G401.6 (cell line): ENCODE results near the gene HYAL3.
A peak's percentile ranks its signal among the peaks of the same experiment; 100 is the strongest.

Source experiments
- FAIRE-seq: peaks from 2 replicates; lab custom pipeline; 2012; peaks lifted over from hg19 to GRCh38; lab: Jason Lieb, UNC

Gene HYAL3, protein sequence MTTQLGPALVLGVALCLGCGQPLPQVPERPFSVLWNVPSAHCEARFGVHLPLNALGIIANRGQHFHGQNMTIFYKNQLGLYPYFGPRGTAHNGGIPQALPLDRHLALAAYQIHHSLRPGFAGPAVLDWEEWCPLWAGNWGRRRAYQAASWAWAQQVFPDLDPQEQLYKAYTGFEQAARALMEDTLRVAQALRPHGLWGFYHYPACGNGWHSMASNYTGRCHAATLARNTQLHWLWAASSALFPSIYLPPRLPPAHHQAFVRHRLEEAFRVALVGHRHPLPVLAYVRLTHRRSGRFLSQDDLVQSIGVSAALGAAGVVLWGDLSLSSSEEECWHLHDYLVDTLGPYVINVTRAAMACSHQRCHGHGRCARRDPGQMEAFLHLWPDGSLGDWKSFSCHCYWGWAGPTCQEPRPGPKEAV

DNA sequence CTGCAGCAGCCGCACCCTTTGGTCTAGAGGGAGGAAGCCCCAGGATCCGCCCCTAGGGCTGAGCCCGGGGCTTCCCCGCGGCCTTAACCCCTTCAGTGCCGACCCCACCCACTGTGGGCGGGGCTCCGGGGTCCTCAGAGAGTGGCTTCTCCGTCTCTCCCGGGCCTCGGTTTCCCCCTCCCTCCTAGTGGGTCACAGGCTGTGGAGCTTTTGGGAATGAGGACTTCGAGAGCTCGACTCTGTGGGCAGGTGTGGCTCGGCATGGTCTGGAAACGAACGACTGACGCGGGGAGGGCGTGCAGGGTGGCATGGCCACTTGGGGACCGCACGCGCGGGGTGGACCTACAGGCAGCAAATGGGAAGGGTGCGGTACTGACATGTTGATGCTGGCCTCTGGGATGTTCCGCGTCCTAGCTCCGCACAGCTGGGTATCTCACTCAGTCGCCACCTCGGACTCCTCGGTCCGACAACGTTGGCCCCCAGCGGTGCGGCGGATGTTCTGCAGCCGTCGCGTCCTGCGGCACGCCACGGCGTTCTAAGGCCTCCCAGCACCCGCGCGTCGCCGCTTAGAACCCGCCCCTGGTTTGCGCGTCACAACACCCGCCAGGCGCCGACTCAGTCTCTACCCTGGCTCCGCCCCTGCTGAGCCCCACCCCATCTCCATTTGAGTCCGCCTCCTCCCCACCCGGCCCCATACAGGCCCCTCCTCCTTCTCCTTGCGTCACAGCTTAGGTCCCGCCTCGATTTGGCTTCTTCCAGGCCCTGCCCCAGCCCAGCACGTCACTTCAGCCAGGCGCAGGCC, at the start of gene HYAL3, which contains the start of gene NAA80:
Gene HYAL3 (minus strand): TSS at position 570 of the 802 bp plus-strand sequence. CDS start 3,803 bp downstream, outside the sequence.
Gene NAA80 (minus strand): TSS at position 570 of the 802 bp plus-strand sequence. CDS start 1,942 bp downstream, outside the sequence.
- FAIRE-seq = peak; percentile 99

DNA sequence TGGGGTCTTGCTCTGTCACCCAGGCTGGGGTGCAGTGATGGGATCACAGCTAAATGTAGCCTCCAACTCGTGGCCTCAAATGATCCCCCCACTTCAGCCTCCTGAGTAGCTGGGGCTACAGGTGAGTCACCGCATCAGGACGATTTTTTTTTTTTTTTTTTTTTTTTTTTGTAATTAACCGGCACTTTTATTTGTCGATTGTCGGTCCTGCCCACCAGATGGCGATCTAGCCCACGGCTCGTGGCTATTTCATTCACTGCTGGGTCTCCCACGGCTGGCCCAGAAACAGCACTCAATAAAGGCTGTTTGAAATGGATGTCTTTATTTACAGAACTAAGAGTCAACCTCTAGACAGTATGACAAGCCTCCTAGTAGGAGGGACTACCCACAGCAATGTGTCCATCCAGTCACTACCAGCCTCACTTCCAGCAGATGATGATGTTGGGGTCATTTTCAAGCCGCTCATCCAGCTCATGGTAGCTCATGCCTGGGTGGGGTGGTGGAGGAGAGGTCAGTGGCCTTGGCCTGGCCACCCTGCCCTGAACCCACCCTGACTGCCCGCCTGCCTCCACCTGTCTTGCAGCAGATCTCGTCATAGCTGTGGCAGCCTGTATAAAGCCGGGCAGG, 48.1 kb upstream of the HYAL3 start:
- peak; percentile 91 for FAIRE-seq

DNA sequence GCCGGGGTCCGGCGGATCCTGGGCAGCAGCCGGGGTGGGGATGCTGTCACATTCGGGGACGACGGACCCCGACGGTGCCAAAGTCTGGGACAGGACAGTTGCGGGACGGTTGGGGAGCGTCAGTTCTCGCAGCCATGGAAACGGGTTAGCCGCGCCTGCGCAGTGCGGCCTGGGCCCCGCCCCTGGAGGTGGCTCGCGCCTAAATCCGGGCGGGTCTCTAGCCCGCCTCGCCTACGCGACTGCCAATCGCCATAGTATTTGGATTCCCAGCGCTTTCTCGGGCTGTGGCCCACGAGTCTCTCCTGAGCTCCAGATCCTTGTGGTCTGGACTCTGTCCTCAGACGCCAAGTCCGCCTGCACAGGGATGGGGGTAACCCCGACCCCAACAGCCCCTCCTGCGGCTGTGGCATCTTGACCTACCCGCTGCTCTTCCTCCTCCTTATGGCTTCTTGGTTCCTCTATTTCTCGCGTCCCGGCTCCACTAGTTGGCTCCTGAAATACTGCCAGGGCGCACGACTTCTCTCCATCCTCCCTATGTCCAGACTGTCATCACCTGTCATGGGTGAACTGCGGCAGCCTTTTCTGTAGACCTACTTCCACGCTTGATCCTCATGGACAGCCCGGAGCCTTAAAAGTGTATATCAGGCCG, 46.5 kb upstream of the HYAL3 start, which contains the start of gene ZMYND10:
Gene ZMYND10 (minus strand): TSS at position 147 of the 649 bp plus-strand sequence. CDS start 153 bp downstream, outside the sequence.
- FAIRE-seq = no peak

DNA sequence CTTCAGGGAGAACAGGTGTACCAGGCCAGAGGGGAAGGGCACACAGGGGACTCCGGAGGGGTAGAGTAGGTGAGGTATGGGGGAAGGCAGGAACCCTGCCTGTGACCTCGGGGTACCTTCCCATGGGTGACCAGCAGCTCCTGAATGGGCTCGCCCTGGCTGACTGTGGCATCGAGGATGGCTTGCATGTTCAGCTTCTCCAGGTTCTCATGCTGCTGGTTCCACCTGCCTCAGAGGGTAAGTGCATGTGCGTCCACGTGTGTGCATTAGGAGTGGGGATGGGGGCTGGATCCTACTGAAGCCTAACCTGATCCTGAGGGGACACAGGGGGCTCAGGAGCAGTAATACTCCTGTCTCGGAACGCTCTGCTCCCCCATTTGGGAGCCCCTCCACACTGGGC, 45.8 kb upstream of the HYAL3 start:
- FAIRE-seq = no peak

DNA sequence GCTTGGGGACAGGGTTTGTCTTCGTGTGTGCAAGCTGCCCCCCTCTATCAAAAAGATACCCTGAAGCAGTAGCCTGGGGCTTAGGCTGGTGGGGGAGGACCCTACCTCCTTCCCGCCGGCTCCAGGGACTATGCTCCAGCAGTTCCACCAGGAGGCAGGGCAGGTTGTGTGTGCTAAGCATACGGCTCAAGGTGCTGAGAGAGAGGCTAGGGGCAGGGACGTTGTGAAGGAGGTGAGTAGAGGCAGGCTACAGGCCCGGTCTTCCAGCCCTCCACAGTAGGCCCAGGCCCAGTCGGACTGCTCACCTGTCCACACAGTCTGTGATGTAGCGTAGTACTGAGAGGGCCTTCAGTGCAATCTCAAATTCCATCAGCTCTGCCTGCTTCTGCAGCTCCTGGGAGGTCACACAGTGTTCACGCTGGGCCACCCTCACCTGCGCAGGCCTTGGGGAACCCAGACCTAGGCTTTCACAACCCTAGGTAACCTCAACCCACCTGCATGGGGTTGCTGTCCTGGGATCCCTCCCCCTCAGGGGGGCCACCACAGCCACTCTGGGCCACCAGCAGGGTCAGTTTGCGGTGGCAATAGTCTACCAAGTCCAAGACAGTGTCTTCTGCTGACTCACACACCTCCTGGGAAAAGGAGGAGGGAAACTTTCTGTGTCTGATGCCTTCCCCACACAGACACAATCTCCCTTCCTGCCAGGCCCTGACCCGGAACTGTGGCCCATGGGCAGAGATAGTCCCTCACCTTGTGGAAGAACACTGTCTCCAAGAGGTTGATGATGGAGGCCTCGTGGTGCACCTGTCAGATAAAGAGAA, 43.8 kb upstream of the HYAL3 start:
- no peak for FAIRE-seq

DNA sequence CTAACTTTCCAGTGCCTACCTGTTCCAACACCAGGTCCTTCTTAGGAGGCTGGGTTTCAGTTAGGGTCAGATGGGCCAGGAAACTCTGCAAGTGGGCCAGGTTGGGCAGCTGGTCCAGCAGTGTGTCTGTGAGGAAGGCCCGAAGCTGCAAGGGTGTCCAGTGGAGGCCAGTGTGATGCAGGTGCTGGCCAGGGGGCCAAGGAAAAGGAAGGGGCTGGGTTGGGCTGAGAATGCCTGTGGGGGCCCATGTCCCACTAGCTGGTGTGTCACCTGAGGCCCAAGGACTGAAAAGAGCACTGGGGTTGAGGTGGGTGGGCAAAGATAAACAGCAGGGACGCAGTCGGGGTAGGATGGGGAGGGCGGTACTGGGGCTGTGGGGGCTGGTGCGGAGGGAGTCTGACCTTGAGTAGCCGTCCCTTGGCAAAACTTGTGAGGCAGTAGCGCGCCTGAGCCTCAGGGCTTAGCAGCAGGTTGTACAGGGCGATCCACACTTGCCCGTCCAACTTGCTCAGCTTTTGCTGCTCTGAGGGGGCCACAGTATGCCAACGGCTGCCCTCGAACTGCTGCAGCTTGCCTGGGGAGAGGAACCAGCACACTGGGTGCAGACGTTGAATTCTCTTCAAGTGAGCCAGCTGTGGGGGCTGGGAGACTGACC, 42.9 kb upstream of the HYAL3 start:
- FAIRE-seq = no peak

DNA sequence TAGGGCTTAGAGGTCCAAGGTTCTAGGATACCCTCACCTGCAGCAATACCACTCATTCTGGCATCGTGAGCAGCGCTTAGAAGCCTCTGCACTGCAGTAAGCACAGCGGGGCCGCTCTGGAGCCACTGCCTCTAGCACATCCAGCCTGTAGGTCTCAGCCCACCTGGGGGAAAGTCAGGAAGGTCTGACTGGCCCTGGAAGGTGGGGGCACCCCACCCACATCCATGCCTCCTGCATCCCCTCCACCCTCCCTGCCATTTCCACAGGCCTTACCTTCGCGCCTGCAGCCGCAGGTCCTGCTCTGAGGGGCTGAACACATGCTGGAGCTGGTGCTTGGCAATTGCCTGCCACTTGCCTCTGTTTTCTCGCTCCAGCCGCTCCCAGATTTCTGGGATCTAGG, 42.3 kb upstream of the HYAL3 start:
- no peak for FAIRE-seq

DNA sequence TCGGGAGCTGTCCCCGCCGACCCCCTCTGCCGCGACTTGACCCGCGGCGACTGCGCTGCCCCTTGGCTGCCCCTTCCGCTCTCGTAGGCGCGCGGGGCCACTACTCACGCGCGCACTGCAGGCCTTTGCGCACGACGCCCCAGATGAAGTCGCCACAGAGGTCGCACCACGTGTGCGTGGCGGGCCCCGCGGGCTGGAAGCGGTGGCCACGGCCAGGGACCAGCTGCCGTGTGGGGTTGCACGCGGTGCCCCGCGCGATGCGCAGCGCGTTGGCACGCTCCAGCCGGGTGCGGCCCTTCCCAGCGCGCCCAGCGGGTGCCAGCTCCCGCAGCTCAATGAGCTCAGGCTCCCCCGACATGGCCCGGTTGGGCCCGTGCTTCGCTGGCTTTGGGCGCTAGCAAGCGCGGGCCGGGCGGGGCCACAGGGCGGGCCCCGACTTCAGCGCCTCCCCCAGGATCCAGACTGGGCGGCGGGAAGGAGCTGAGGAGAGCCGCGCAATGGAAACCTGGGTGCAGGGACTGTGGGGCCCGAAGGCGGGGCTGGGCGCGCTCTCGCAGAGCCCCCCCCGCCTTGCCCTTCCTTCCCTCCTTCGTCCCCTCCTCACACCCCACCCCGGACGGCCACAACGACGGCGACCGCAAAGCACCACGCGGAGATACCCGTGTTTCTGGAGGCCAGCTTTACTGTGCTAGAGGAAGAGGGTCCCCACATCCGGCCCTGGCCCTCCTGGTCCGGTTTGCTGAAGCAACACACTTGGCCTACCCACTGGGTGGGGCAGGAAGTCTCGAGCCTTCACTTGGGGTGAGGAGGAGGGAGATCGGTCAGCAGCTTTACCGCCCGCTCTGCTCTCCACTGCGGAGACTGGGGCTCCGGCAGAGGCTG, 41.5 kb upstream of the HYAL3 start, which contains the start of gene RASSF1:
Gene RASSF1 (minus strand): TSS at position 389 of the 882 bp plus-strand sequence. CDS start 31 bp downstream, at position 358.
- no peak for FAIRE-seq

DNA sequence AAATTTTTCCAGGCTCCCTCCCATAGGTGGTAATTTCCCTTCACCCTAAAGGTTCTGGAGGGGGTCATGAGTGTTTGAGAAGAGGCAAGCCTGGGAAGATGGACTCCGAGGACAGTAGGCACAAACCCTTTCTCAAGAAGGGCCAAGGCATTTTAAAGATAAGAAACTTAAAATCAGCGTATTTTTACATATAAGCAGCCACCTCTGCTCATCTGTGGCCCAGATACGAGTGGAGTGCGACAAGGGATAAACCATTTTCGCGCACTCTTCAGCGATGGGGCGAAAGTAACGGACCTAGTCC, 40.9 kb upstream of the HYAL3 start:
- no peak for FAIRE-seq

DNA sequence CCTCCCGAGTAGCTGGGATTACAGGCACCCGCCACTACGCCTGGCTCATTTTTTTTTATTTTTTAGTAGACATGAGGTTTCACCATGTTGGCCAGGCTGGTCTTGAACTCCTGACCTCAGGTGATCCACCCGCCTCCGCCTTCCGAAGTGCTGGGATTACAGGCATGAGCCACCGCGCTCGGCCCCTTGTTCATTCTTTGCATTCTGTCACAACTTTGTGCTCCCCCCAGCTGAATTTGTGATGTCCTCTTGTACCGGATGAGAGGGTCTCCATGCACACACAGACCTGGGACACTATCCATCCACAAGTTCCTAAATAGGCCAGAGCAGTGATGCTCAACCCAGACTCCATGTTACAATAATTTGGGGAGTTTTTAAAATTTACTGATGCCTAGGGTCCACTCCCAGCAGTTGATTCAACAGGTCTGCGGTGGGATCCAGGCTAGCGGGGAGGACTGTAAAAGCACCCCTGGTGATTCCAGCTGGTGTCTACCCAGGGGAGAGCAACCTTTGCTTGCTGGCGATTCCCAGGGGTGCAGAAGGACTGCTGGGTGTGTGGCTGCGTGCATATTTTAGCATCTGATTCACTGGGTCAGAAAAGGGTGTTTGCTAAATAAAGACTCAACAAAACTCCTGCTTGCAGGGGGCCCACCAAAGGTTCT, 40.4 kb upstream of the HYAL3 start:
- no peak for FAIRE-seq

DNA sequence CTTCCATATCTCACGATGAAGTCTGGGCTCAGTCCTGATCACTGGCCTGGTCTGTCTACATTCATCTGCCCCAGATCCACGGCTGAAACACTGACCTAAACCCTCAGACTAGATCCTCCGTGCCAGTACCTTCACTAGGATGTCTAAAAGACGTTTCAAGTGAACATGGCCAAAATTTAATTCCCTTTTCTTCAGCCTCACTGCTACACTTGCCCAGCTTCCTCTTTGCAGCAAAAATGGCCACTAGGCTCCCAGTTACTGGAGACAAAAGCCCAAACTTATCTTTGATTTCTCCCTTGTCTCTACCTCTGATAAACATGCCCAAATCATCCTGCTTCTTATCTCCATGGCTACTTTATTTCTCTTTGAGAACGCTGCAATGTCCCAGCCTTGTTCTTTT, 39.8 kb upstream of the HYAL3 start:
- no peak for FAIRE-seq

DNA sequence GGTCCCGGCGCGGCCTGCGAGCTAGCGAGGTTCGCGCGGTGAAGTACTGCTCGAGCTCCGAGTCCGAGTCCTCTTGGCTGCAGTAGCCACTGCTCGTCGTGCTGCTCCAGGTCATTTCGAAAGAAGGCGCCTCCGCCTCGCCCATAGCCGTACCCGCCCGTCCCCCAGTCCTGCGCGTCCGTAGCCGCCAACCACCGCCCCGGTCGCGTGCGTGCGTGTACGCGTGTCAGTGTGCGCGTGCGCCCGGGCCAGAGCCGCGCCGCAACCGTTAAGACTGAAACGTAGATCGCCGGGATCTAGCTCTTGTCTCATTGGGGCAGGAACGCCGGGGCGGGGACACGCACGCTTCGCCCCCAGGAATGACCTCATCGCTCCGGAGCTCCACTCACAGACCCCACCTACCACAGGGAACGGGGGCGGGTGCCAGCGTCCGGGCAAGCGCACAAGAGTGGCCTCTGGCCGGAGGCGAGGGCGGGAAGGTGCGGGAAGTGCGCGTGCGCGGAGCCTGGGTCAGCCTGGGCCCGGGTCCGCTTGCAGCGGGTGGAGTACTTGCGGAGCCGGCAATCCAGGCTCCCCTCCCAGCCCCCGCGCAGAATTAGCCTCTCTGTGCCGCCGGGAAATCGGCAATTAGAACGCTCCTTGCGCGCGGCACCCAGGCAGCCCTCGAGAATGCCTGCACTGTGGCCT, 38.1 kb upstream of the HYAL3 start:
- FAIRE-seq = peak; percentile 98

DNA sequence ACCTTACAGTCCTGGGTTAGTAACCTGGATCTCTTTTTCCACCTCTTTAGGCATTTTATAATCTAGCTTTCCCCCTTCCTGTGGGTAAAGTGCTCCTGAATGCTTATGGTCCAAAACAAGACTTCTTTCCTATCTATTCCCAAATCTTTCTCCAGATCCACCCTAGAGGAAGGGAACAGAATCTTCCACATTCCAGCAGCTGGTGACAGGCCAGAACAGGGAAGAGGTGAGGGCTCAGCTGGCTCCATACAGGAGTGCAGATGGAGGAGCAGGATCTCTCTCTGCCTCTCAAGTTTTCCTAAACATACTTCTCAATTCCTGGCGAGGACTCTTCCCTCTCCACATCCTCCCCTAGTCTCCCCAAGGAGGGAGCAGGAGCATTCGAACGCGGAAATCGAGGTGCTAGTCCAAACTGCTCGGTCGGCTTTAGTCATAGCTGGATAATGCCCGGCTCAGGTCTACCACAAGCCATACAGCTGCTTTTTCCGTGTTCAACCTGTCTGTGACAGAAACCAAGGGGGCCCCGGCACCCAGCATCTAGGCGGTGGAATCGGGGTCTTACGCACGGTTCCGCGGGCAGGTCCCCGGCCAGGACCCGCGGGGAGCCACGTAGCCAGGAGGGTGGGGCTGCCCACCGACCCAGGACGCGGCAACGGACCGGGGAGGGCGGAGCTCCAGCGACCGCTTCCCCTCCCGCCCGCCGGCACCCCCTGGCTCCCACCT, 37.4 kb upstream of the HYAL3 start:
- no peak for FAIRE-seq

DNA sequence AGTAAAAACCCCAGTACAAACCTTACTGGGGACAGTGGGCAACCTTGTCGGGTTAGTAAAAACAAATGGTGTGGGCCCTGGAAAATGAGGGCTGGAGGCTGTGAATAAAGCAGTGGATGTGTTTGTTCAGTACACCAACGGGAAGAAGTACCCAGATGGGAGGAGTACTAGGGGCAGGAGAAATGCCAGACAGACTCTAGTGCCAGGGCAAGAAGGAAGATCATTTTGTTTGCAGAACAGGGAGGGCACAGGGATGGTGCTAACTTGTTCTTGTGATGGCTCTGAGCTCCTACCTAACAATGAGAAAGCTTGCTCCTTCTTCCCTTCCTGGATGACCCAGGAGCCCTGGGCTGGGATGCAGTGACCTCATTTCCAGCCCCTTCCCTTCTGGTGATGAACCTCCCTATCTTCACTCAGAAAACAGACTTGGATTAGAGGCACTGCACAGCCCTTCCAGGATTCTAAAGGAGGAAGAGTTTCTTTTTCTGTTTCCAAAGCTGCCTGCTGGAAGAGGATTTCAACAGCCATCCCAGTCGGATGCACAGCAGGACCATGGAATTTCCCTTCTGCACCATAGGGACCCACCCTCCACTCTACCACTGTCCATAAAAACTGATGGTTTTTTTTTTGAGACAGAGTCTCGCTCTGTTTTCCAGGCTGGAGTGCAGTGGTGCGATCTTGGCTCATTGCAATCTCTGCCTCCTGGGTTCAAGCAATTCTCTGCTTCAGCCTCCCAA, 35.3 kb upstream of the HYAL3 start:
- FAIRE-seq = no peak

DNA sequence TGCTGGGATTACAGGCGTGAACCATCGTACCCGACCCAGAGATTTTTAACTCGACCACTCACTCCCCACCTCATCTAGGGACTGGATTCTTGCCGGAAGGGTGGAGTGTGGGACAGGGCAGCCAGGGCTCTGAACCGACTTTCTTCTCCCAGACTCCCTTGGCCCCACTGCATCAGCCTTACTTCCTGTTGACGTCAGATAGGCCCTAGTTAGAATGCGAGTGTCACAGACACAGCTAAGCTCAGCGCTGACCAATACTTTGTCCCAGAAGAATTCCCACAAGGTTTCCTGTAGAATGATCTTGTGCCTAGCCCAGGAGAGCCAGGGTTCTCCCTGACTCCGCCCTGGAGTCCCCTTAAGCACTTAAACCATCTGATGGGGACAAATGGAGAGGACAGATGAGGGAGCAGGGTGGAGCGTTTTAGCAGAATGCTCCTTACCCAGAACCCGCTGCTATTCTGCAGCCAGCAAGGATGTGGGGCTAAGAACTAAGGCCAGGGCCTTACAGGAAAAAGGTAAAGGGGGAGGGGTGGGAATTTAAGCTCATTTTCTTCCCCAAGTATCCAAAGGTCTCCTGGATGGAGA, 34.6 kb upstream of the HYAL3 start:
- FAIRE-seq = no peak

DNA sequence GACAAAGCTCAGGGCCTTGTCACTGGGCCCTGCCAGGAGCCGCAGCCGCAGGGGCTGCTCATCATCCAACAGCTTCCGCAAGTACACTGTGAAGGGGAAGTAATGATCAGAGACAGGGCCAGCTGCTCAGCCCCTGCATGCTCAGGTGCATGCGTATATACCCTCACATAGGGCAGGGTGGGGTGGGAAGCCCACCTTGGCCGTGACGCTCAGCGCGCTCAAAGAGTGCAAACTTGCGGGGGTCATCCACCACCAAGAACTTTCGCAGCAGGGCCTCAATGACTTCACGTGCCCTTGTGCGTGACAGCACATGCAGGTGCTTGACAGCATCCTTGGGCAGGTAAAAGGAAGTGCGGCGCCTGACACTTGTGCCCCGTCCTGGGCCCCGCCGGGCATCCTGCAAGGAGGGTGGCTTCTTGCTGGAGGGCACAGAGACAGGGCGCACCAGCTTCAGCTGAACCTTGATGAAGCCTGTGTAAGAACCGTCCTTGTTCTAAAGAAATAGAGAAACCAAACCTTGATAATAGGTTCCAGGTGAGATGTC, 32.2 kb upstream of the HYAL3 start:
- no peak for FAIRE-seq
